Caco-2 (cell line): ENCODE data around the gene TMEM62. TPM values are rescaled to one million over a fixed set of nuclear protein-coding genes. Genes with fewer than 3 reads are reported as not detected.
A peak's percentile ranks its signal among the peaks of the same experiment; 100 is the strongest.

Experiments used
- BruUV-seq: library from RNA; stranded (reverse); fragments of 400-500 nt; replicated peaks from 2 replicates; lab custom pipeline; 2021; lab: Mats Ljungman, UMichigan
- CTCF ChIA-PET: fragments of 300-600 bp; sonication (Branson Sonifier 250); formaldehyde crosslinking; loops from one replicate; lab custom pipeline; 2022; ENCODE audit warnings: antibody characterized with exemption; lab: Charles Lee
- POLR2A ChIA-PET: fragments of 300-600 bp; sonication (Branson Sonifier 250); formaldehyde crosslinking; loops from one replicate; lab custom pipeline; 2022; ENCODE audit warnings: antibody characterized with exemption; lab: Charles Lee
- DNase-seq, 2 experiments: peaks; one replicate each; pipeline versions ENCODE4 v3.0.0 to v3.0.0-alpha.2; 2020 to 2022
- H3K27me3 ChIP-seq: replicated peaks from 2 replicates; pipeline ENCODE4 v1.6.0; 2011; ENCODE audit warnings: low read length; ENCODE audit not compliant: control insufficient read depth, insufficient read depth
- H3K36me3 ChIP-seq: 2 replicates; pipeline ENCODE4 v1.5.1; 2011; ENCODE audit warnings: low read length; ENCODE audit not compliant: control insufficient read depth, insufficient read depth
- H3K4me1 ChIP-seq: fragments of 250-450 bp; sonication (Bioruptor Pico); 2 replicates; pipeline ENCODE4 v1.5.1; 2020; ENCODE audit warnings: mild to moderate bottlenecking
- H3K4me3 ChIP-seq: 2 replicates; pipeline ENCODE4 v1.5.1; 2011; ENCODE audit warnings: low read depth, mild to moderate bottlenecking, control low read depth, low read length
- H3K9me3 ChIP-seq: fragments of 250-450 bp; sonication (Bioruptor Pico); 2 replicates; pipeline ENCODE4 v1.5.1; 2020; ENCODE audit warnings: mild to moderate bottlenecking, moderate library complexity
- H3K27ac Mint-ChIP-seq: one replicate; pipeline ENCODE4 v1.8.0; 2022; ENCODE audit warnings: mixed read lengths; ENCODE audit not compliant: unreplicated experiment
- H3K27me3 Mint-ChIP-seq: one replicate; pipeline ENCODE4 v1.8.0; 2022; ENCODE audit warnings: mixed read lengths; ENCODE audit not compliant: insufficient read depth, unreplicated experiment
- H3K36me3 Mint-ChIP-seq: one replicate; pipeline ENCODE4 v1.8.0; 2022; ENCODE audit warnings: mild to moderate bottlenecking, mixed read lengths; ENCODE audit not compliant: insufficient read depth, unreplicated experiment
- H3K4me1 Mint-ChIP-seq: one replicate; pipeline ENCODE4 v1.8.0; 2022; ENCODE audit warnings: low read depth, mixed read lengths; ENCODE audit not compliant: unreplicated experiment
- H3K4me3 Mint-ChIP-seq: one replicate; pipeline ENCODE4 v1.8.0; 2022; ENCODE audit warnings: mild to moderate bottlenecking, moderate library complexity, mixed read lengths; ENCODE audit not compliant: unreplicated experiment
- H3K9me3 Mint-ChIP-seq: one replicate; pipeline ENCODE4 v1.8.0; 2022; ENCODE audit warnings: mixed read lengths; ENCODE audit not compliant: unreplicated experiment
- intact Hi-C: fragments of 100-400 bp; cut with micrococcal nuclease; formaldehyde crosslinking; loops from one replicate; pipeline ENCODE4 v1.10.0; 2022; ENCODE audit not compliant: unreplicated experiment
- total RNA-seq: library from RNA; stranded (reverse); gene quantifications from 2 replicates; pipeline ENCODE4 v1.2.3, GENCODE V29; 2022
- TF ChIP-seq, protein P1 (sequence below), 2 experiments: fragments of 200-600 bp in 1 of 2; IDR thresholded peaks; 1 replicate in 1 of 2; 2 replicates in 1 of 2; pipeline versions ENCODE4 v1.5.1 to v1.8.0; 2011 to 2022; ENCODE audit warnings: antibody characterized with exemption in 1 of 2, control low read depth in 1 of 2, inconsistent platforms in 1 of 2, low read depth in 1 of 2, low read length in 1 of 2, mild to moderate bottlenecking in 1 of 2, moderate library complexity in 1 of 2; ENCODE audit not compliant: insufficient read depth in 1 of 2, severe bottlenecking in 1 of 2, unreplicated experiment in 1 of 2

TMEM62 gene
- total RNA-seq, 1 experiment from 2014 or later: 23.7 TPM

DNA sequence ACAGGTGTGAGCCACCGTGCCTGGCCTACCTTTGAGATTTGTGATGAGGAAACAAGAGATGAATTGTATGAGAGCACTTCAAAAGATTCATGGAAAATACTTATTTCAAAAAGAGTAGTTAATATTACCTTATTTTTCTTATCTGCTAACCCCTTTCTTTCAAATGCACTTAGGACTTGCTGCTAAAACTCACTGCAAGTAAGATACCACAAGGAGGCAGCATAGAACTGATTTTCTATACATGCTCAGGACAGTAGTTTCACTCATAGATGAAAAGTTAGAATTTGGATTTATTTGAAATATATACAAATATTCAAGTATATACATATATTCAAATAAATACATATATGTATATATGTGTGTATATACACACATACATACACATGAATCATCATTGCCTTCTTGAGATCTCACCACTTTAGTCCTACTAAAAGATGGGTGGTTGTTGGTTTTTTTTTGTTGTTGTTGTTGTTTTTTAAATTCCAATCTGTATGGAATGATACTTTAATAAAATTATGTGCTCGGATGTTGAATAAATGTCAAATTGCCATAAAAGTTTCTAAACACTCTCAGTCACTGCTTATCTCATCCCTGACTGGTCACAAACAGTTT, 54.3 kb downstream of the TMEM62 start:
- peaks cover 36% of the 10 kb centered on the region for H3K36me3 Mint-ChIP-seq
- no peak overlapping the region for H3K4me3 Mint-ChIP-seq
- intact Hi-C loops: loop anchor here (1.0 kb wide), 1 partner anchor 98 kb away; no protein-coding TSS in a partner anchor
- TF ChIP-seq, protein P1, sequence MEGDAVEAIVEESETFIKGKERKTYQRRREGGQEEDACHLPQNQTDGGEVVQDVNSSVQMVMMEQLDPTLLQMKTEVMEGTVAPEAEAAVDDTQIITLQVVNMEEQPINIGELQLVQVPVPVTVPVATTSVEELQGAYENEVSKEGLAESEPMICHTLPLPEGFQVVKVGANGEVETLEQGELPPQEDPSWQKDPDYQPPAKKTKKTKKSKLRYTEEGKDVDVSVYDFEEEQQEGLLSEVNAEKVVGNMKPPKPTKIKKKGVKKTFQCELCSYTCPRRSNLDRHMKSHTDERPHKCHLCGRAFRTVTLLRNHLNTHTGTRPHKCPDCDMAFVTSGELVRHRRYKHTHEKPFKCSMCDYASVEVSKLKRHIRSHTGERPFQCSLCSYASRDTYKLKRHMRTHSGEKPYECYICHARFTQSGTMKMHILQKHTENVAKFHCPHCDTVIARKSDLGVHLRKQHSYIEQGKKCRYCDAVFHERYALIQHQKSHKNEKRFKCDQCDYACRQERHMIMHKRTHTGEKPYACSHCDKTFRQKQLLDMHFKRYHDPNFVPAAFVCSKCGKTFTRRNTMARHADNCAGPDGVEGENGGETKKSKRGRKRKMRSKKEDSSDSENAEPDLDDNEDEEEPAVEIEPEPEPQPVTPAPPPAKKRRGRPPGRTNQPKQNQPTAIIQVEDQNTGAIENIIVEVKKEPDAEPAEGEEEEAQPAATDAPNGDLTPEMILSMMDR (IDR thresholded peaks at IDR 0.05; ENCODE audit: insufficient read depth in 1 of 2, low read depth in 1 of 2, low read length in 1 of 2, severe bottlenecking in 1 of 2, unreplicated experiment in 1 of 2): peak; percentile 40 to 62
- Histone ChIP-seq H3K4me1 (peaks cover 12% of the 10 kb centered on the region), H3K36me3 (no peaks in the 10 kb centered on the region), H3K4me3 (no peak overlapping the region), H3K9me3 (no peaks in the 10 kb centered on the region), H3K27me3 (no peaks in the 10 kb centered on the region)
- no peaks in the 10 kb centered on the region for H3K27me3 Mint-ChIP-seq
- POLR2A ChIA-PET: no interaction called here
- BruUV-seq: no TSS peak
- peak in 1 of 2 experiments; percentile 37 for DNase-seq
- H3K9me3 Mint-ChIP-seq: no peaks in the 10 kb centered on the region
- CTCF ChIA-PET: no interaction called here
- peaks cover 4% of the 10 kb centered on the region for H3K4me1 Mint-ChIP-seq
- no peak overlapping the region for H3K27ac Mint-ChIP-seq

DNA sequence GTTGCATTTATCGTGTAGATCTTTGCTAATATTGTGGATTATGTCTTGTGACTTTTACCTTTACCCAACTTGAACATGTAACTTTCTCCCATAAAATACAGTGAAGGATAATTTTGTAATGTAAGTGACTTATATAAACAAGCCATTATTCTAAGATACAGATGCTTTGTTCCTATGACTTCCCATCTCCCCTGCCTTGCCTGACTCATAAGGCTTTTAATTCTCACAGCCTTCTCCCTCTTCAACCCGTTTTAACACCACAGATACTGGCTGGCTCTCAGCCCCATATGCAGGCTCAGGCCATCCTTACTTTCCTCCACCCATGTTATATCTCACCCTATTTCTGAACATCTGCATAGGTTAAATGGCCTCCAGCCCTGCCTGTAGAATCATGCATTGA, 55.9 kb downstream of the TMEM62 start:
- Histone ChIP-seq H3K4me1 (peaks cover 12% of the 10 kb centered on the region), H3K4me3 (no peak overlapping the region), H3K36me3 (no peaks in the 10 kb centered on the region), H3K9me3 (no peaks in the 10 kb centered on the region), H3K27me3 (no peaks in the 10 kb centered on the region)
- DNase-seq: no peak
- Mint-ChIP-seq H3K27ac (no peak overlapping the region), H3K36me3 (peaks cover 27% of the 10 kb centered on the region), H3K9me3 (no peaks in the 10 kb centered on the region), H3K4me3 (no peak overlapping the region), H3K4me1 (peaks cover 4% of the 10 kb centered on the region), H3K27me3 (no peaks in the 10 kb centered on the region)
- no TSS peak for BruUV-seq
- POLR2A ChIA-PET: no interaction called here
- CTCF ChIA-PET: no interaction called here
- TF ChIP-seq, protein P1 (IDR thresholded peaks at IDR 0.05; ENCODE audit: insufficient read depth in 1 of 2, low read depth in 1 of 2, low read length in 1 of 2, severe bottlenecking in 1 of 2, unreplicated experiment in 1 of 2): no peak
- intact Hi-C loops: no loop called here

DNA sequence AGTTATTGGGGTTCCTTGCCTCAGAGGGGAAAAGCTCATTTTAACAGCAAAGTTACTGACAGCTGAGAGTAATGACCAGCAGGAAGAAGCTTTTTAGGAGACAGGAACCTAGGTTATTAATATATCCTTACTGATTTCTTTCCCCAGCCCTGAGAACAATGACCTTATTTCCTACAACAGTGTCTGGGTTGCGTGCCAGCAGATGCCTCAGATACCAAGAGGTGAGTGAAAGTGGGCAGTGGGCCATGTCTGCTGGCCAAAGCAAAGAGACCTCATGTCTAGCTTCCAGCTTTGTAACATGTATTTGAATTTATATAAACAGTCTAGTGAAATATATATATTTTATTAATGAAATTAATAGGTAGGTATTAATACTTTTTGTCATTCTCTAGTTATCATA, 56.8 kb downstream of the TMEM62 start:
- H3K4me1 Mint-ChIP-seq: no peaks in the 10 kb centered on the region
- no TSS peak for BruUV-seq
- POLR2A ChIA-PET: no interaction called here

More for the DNA sequence above, 56.8 kb downstream of the TMEM62 start:
- Mint-ChIP-seq H3K4me3 (no peak overlapping the region), H3K9me3 (no peaks in the 10 kb centered on the region), H3K27ac (no peak overlapping the region), H3K36me3 (peaks cover 31% of the 10 kb centered on the region), H3K27me3 (no peaks in the 10 kb centered on the region)
- DNase-seq: no peak
- intact Hi-C loops: no loop called here
- Histone ChIP-seq H3K36me3 (no peaks in the 10 kb centered on the region), H3K4me1 (peaks cover 7% of the 10 kb centered on the region), H3K9me3 (no peaks in the 10 kb centered on the region), H3K4me3 (no peak overlapping the region), H3K27me3 (no peaks in the 10 kb centered on the region)
- CTCF ChIA-PET: no interaction called here
- TF ChIP-seq, protein P1 (IDR thresholded peaks at IDR 0.05; ENCODE audit: insufficient read depth in 1 of 2, low read depth in 1 of 2, low read length in 1 of 2, severe bottlenecking in 1 of 2, unreplicated experiment in 1 of 2): no peak
